Loucy (cell line): Measurements from ENCODE around the gene CYB5D1.

Source experiments
- EZH2phosphoT487 ChIP-seq: fragments of 200-600 bp; IDR thresholded peaks from 2 replicates; pipeline ENCODE4 v1.6.1; 2018; ENCODE audit warnings: antibody characterized with exemption, mild to moderate bottlenecking, moderate library complexity, borderline replicate concordance
- TF ChIP-seq, protein P1 (sequence below): fragments of 200-600 bp; sonication (generic); conservative IDR thresholded peaks from 2 replicates; pipeline ENCODE4 v1.5.1; 2014; ENCODE audit warnings: mild to moderate bottlenecking, antibody characterized with exemption, low read length

GRCh38 chr17:7811251-7811650 lies 46.6 kb upstream of the CYB5D1 start:
- TF ChIP-seq, protein P1, sequence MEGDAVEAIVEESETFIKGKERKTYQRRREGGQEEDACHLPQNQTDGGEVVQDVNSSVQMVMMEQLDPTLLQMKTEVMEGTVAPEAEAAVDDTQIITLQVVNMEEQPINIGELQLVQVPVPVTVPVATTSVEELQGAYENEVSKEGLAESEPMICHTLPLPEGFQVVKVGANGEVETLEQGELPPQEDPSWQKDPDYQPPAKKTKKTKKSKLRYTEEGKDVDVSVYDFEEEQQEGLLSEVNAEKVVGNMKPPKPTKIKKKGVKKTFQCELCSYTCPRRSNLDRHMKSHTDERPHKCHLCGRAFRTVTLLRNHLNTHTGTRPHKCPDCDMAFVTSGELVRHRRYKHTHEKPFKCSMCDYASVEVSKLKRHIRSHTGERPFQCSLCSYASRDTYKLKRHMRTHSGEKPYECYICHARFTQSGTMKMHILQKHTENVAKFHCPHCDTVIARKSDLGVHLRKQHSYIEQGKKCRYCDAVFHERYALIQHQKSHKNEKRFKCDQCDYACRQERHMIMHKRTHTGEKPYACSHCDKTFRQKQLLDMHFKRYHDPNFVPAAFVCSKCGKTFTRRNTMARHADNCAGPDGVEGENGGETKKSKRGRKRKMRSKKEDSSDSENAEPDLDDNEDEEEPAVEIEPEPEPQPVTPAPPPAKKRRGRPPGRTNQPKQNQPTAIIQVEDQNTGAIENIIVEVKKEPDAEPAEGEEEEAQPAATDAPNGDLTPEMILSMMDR: no peak
- TF ChIP-seq EZH2phosphoT487: no peak
